Prostate gland (tissue), 2 donors: ENCODE results near the gene LPP.

Experiments
- POLR2AphosphoS5 ChIP-seq: sonication (generic); formaldehyde crosslinking; IDR thresholded peaks from one replicate; pipeline ENCODE4 v1.6.1; 2017; ENCODE audit warnings: antibody characterized with exemption
- TF ChIP-seq, protein P1 (sequence below), 4 experiments: fragments of 200-600 bp in 2 of 4; fragments of 450-650 bp in 2 of 4; sonication (generic) in 2 of 4; IDR thresholded peaks; 1 replicate in 3 of 4; 2 replicates in 1 of 4; pipeline ENCODE4 v1.5.1; 2016 to 2019; ENCODE audit warnings: antibody characterized with exemption in 4 of 4, mild to moderate bottlenecking in 2 of 4, moderate library complexity in 2 of 4

DNA sequence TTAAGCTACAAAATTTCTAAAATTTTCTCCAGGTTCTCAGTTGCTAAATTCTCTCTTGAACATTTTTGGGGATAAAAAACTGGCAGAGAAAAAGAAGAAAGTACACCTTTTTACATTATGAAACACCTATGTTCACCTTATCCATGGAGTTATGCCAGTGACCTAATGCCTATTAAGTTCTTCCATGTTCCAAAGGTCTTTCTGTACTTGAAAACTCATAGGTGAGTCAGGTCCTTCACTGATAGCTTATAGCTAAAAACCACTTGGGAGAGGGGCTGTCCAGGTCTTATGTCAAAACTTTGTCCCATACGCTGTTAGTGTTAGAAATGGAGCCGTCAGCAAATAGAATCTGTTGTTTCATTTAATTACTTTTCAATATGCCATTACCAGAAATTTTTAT lies 530.3 kb downstream of the LPP start:
- no peak for TF ChIP-seq POLR2AphosphoS5
- TF ChIP-seq, protein P1, sequence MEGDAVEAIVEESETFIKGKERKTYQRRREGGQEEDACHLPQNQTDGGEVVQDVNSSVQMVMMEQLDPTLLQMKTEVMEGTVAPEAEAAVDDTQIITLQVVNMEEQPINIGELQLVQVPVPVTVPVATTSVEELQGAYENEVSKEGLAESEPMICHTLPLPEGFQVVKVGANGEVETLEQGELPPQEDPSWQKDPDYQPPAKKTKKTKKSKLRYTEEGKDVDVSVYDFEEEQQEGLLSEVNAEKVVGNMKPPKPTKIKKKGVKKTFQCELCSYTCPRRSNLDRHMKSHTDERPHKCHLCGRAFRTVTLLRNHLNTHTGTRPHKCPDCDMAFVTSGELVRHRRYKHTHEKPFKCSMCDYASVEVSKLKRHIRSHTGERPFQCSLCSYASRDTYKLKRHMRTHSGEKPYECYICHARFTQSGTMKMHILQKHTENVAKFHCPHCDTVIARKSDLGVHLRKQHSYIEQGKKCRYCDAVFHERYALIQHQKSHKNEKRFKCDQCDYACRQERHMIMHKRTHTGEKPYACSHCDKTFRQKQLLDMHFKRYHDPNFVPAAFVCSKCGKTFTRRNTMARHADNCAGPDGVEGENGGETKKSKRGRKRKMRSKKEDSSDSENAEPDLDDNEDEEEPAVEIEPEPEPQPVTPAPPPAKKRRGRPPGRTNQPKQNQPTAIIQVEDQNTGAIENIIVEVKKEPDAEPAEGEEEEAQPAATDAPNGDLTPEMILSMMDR (IDR thresholded peaks at IDR 0.05): no peak
